ENCODE data around the gene OR8B2. TPM values are rescaled to one million over a fixed set of nuclear protein-coding genes. Genes with fewer than 3 reads are reported as not detected.

Gene OR8B2
- polyA plus RNA-seq (2011; rRNA removed): not detected in 2 replicates
- not detected in 2 replicates for polyA plus RNA-seq (2012; cell fraction: cytosol; rRNA removed)
- polyA plus RNA-seq (2012; cell fraction: nucleus; rRNA removed): not detected in 2 replicates
- not detected in 3 replicates for polyA plus RNA-seq (2017; fragmentation: RNase III; extraction: RNeasy Plus Mini Kit Qiagen cat#74134 plus additional on column Dnase treatment)
- not detected in 2 replicates for polyA minus RNA-seq (2011; rRNA and poly(A)+ RNA removed)

DNA sequence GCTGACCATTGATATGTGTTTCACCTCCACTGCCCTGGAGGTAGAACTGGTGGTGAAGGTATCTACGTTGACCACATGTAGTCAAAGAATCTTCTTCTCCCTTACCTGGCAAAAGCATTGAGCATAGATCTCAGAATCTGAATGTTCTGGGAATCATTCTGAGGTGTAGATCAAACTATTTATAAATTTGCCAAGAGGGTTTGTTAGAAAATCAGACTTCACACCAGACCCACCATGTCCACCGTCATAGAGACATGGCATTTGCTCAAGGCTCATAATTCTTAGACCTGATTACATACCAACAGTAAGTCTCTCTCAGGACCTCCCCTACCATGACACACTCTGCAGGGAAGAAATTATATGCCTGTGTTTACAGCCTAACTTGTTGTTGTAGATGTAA lies at the start of gene OR8B2:
Gene OR8B2 (minus strand): TSS at position 101 of the 400 bp plus-strand sequence. CDS start 1,156 bp downstream, outside the sequence.
- ATAC-seq: no peak
- POLR2A ChIA-PET: no interaction called here
- no peak for FAIRE-seq
- no peak within 1 kb of the TSS for H3K4me3 ChIP-seq
- H3K4me2 ChIP-seq: no peak within 1 kb of the TSS
- CTCF ChIA-PET: interaction anchor here (0.6 kb wide), 1 partner anchor 72 kb away, joined by 3 read pairs; no protein-coding TSS in a partner anchor
- TF ChIP-seq, protein P1, sequence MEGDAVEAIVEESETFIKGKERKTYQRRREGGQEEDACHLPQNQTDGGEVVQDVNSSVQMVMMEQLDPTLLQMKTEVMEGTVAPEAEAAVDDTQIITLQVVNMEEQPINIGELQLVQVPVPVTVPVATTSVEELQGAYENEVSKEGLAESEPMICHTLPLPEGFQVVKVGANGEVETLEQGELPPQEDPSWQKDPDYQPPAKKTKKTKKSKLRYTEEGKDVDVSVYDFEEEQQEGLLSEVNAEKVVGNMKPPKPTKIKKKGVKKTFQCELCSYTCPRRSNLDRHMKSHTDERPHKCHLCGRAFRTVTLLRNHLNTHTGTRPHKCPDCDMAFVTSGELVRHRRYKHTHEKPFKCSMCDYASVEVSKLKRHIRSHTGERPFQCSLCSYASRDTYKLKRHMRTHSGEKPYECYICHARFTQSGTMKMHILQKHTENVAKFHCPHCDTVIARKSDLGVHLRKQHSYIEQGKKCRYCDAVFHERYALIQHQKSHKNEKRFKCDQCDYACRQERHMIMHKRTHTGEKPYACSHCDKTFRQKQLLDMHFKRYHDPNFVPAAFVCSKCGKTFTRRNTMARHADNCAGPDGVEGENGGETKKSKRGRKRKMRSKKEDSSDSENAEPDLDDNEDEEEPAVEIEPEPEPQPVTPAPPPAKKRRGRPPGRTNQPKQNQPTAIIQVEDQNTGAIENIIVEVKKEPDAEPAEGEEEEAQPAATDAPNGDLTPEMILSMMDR (IDR thresholded peaks at IDR 0.05): no peak
- TF ChIP-seq ZSCAN20 (CRISPR knock-in tag; IDR thresholded peaks at IDR 0.05): no peak
- TF ChIP-seq FOXS1 (CRISPR knock-in tag; IDR thresholded peaks at IDR 0.05): no peak
- no peak for TF ChIP-seq KDM1A (IDR thresholded peaks at IDR 0.05; ENCODE audit: low read depth)
- no peak for TF ChIP-seq RARB (CRISPR knock-in tag; IDR thresholded peaks at IDR 0.05)
- no peak for TF ChIP-seq JUNB (IDR thresholded peaks at IDR 0.05)
- TF ChIP-seq HEYL (CRISPR knock-in tag; IDR thresholded peaks at IDR 0.05): no peak
- no peak for TF ChIP-seq E2F6 (IDR thresholded peaks at IDR 0.05; ENCODE audit: borderline replicate concordance, low read depth)
- TF ChIP-seq HOXB5 (CRISPR knock-in tag; IDR thresholded peaks at IDR 0.05): no peak
- TF ChIP-seq NR3C1 (IDR thresholded peaks at IDR 0.05): no peak
- TF ChIP-seq MAFK (IDR thresholded peaks at IDR 0.05; ENCODE audit: partially characterized antibody): no peak
- TF ChIP-seq SMC3 (IDR thresholded peaks at IDR 0.05): no peak
- no peak for TF ChIP-seq HOXB13 (CRISPR knock-in tag; IDR thresholded peaks at IDR 0.05; ENCODE audit: low read depth)
- TF ChIP-seq HOXA7 (CRISPR knock-in tag; IDR thresholded peaks at IDR 0.05): no peak
- TF ChIP-seq MYC (IDR thresholded peaks at IDR 0.05; ENCODE audit: borderline replicate concordance, low read length): no peak
- TF ChIP-seq EHF (CRISPR knock-in tag; IDR thresholded peaks at IDR 0.05): no peak
- no peak for TF ChIP-seq JUN (IDR thresholded peaks at IDR 0.05)
- no peak for TF ChIP-seq RAD21 (conservative IDR thresholded peaks at IDR 0.05 in 1 of 2, IDR thresholded peaks at IDR 0.05 in 1 of 2)
- H3K9me3 ChIP-seq: no peaks in the 10 kb centered on the region
- no peaks in the 10 kb centered on the region for H3K4me1 ChIP-seq
- DNase-seq (ENCODE audit: low read depth in 1 of 2, low spot score in 1 of 2): no peak
- H3K27ac ChIP-seq: no peak within 1 kb of the TSS
- WGBS (ENCODE audit: missing lambda C conversion rate): 7% methylated on average over 2 of the region's 2 CpGs

GRCh38 chr11:124429599-124429998 lies 45.3 kb upstream of the OR8B2 start:
- H3K4me2 ChIP-seq: no peak overlapping the region
- no peak for TF ChIP-seq RNF2 (IDR thresholded peaks at IDR 0.05; ENCODE audit: borderline replicate concordance, low read depth)
- TF ChIP-seq HEYL (CRISPR knock-in tag; IDR thresholded peaks at IDR 0.05): no peak
- TF ChIP-seq NR3C1 (IDR thresholded peaks at IDR 0.05): no peak
- no peak for TF ChIP-seq GATA3 (IDR thresholded peaks at IDR 0.05; ENCODE audit: borderline replicate concordance)
- TF ChIP-seq POLR2AphosphoS2 (conservative IDR thresholded peaks at IDR 0.05; ENCODE audit: low read length): no peak
- TF ChIP-seq PBX3 (IDR thresholded peaks at IDR 0.05): no peak
- TF ChIP-seq MAZ (IDR thresholded peaks at IDR 0.05; ENCODE audit: borderline replicate concordance, low read depth, low read length): no peak
- TF ChIP-seq, protein P2, sequence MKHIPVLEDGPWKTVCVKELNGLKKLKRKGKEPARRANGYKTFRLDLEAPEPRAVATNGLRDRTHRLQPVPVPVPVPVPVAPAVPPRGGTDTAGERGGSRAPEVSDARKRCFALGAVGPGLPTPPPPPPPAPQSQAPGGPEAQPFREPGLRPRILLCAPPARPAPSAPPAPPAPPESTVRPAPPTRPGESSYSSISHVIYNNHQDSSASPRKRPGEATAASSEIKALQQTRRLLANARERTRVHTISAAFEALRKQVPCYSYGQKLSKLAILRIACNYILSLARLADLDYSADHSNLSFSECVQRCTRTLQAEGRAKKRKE (CRISPR knock-in tag; IDR thresholded peaks at IDR 0.05; ENCODE audit: low read depth): no peak
- CTCF ChIA-PET: interaction anchor here (0.7 to 1.7 kb wide), 3 partner anchors 20 to 28 kb away, joined by 3 to 5 read pairs (median 4); no protein-coding TSS in a partner anchor
- POLR2A ChIA-PET: no interaction called here
- H3K9me3 ChIP-seq: no peaks in the 10 kb centered on the region
- DNase-seq (ENCODE audit: low read depth in 1 of 2, low spot score in 1 of 2) (no peak), ATAC-seq (no peak), FAIRE-seq (no peak)
- no peak overlapping the region for H3K4me3 ChIP-seq
- H3K4me1 ChIP-seq: no peaks in the 10 kb centered on the region
- no peak overlapping the region for H3K27ac ChIP-seq
- WGBS (ENCODE audit: missing lambda C conversion rate): 21% methylated on average over 2 of the region's 2 CpGs

Data from A549 (cell line).